Psoas muscle (tissue), 8 donors: ENCODE data around the gene USP46. TPM values are rescaled to one million over a fixed set of nuclear protein-coding genes. Genes with fewer than 3 reads are reported as not detected.

Experiments
- ATAC-seq, 4 donors: fragments of 200-7000 bp; cut with Tn5 transposase; one replicate each; pipeline ENCODE4 v1.9.1; 2020; ENCODE audit warnings: moderate library complexity in 3 of 4, mild to moderate bottlenecking in 2 of 4
- DNase-seq, 2 donors: peaks; one replicate each; pipeline ENCODE4 v3.0.0-alpha.2; 2020
- H3K27ac ChIP-seq: fragments of 200-600 bp; one replicate; pipeline ENCODE4 v1.8.0; 2022
- H3K27me3 ChIP-seq, 3 donors: fragments of 200-600 bp in 1 of 3; one replicate each; pipeline versions ENCODE4 v1.6.1 to v1.8.0; 2013 to 2022; ENCODE audit warnings: low read length in 2 of 3, mild to moderate bottlenecking in 2 of 3, moderate library complexity in 1 of 3; ENCODE audit not compliant: insufficient read depth in 3 of 3
- H3K36me3 ChIP-seq, 2 donors: fragments of 200-600 bp in 1 of 2; one replicate each; pipeline versions ENCODE4 v1.6.1 to v1.8.0; 2013 to 2022; ENCODE audit warnings: low read depth in 1 of 2, mild to moderate bottlenecking in 1 of 2, moderate library complexity in 1 of 2; ENCODE audit not compliant: insufficient read depth in 1 of 2
- H3K4me1 ChIP-seq: fragments of 200-600 bp; one replicate; pipeline ENCODE4 v1.8.0; 2022
- H3K4me3 ChIP-seq: fragments of 200-600 bp; one replicate; pipeline ENCODE4 v1.8.0; 2022; ENCODE audit warnings: mild to moderate bottlenecking
- H3K9me3 ChIP-seq: fragments of 200-600 bp; one replicate; pipeline ENCODE4 v1.8.0; 2022
- CTCF ChIP-seq: fragments of 200-600 bp; IDR thresholded peaks from one replicate; pipeline ENCODE4 v1.8.0; 2022; ENCODE audit warnings: antibody characterized with exemption
- WGBS, 3 donors: extraction: QIAGEN DNeasy Blood & Tissue Kit; methylation state at CpG; one replicate each; pipeline versions ENCODE4 v1.1.6 to v1.1.7; 2013; 5-methylcytosine and 5-hydroxymethylcytosine counted together
- intact Hi-C, 2 donors: fragments of 100-400 bp; cut with DNase I; formaldehyde crosslinking; loops; one replicate each; pipeline versions ENCODE4 v1.11.0 to v1.14.2; 2022
- polyA plus RNA-seq, 3 donors: library from polyadenylated mRNA; stranded (reverse); fragments of 200-250 nt; gene quantifications; one replicate each; pipeline ENCODE4 v1.2.3, GENCODE V29; 2013
- total RNA-seq, 4 donors: library from RNA; stranded (reverse); fragmentation: NEBNext Ultra II Directional in 2 of 4; extraction: Animal tissue kit (Norgen Biotek cat#: 25700) in 2 of 4; gene quantifications; one replicate each; pipeline versions ENCODE4 v1.2.1 to v1.2.4, GENCODE V29; 2021 to 2023
- donor health status: healthy with polysubstance abuse.
- donor health status: DM: no; HTN: no; CAD: no; lungs with moderate emphysema.
- donor health status: Bipolar disorder and iron deficiency.
- donor health status: healthy.
- donor health status: DM: yes; HTN: yes; CAD: no.
- donor health status: DM: no; HTN: no; CAD: no.
- donor health status: DM: no; HTN: no; CAD: no.
- donor health status: DM: yes; HTN: yes; CAD: no.

The USP46 gene
- total and polyA plus RNA-seq, 7 donors: 3.0 to 28.2 (median 13.0) TPM

GRCh38 chr4:52635560-52635959, 23.5 kb downstream of the USP46 start:
- H3K36me3 ChIP-seq: no peaks in the 10 kb centered on the region
- DNase-seq: no peak
- WGBS, 3 donors: 85 to 100% (median 97%) methylated on average over 1 of the region's 1 CpG
- intact Hi-C loops: no loop called here
- no peak for TF ChIP-seq CTCF
- no peak overlapping the region for H3K4me3 ChIP-seq
- no peak overlapping the region for H3K27ac ChIP-seq
- ATAC-seq: no peak
- no peaks in the 10 kb centered on the region for H3K27me3 ChIP-seq
- no peaks in the 10 kb centered on the region for H3K9me3 ChIP-seq
- H3K4me1 ChIP-seq: peaks cover 5% of the 10 kb centered on the region

GRCh38 chr4:52635130-52635529, 24.0 kb downstream of the USP46 start:
- no peak for ATAC-seq
- intact Hi-C loops: no loop called here
- DNase-seq: no peak
- Histone ChIP-seq H3K4me3 (no peak overlapping the region), H3K27ac (no peak overlapping the region), H3K9me3 (no peaks in the 10 kb centered on the region), H3K36me3 (no peaks in the 10 kb centered on the region), H3K4me1 (peaks cover under 1% of the 10 kb centered on the region), H3K27me3 (no peaks in the 10 kb centered on the region)
- TF ChIP-seq CTCF: no peak
- WGBS, 3 donors: 87 to 92% (median 90%) methylated on average over 4 of the region's 4 CpGs

GRCh38 chr4:52633846-52634245, 25.3 kb downstream of the USP46 start:
- WGBS, 3 donors: 91 to 97% (median 92%) methylated on average over 6 of the region's 6 CpGs
- H3K4me1 ChIP-seq: peaks cover 11% of the 10 kb centered on the region
- no peak for TF ChIP-seq CTCF
- H3K36me3 ChIP-seq: no peaks in the 10 kb centered on the region
- DNase-seq: no peak
- no peak overlapping the region for H3K4me3 ChIP-seq
- no peak for ATAC-seq
- intact Hi-C loops: no loop called here
- H3K27me3 ChIP-seq: no peaks in the 10 kb centered on the region
- no peaks in the 10 kb centered on the region for H3K9me3 ChIP-seq
- H3K27ac ChIP-seq: no peak overlapping the region

GRCh38 chr4:52628974-52629373, 30.1 kb downstream of the USP46 start:
- ATAC-seq (peak; percentile 65 to 97 (median 80)), DNase-seq (no peak)
- intact Hi-C loops: no loop called here
- Histone ChIP-seq H3K36me3 (peaks cover 0 to 21% of the 10 kb centered on the region in 2 donors), H3K27ac (peak overlapping the region; percentile 66), H3K4me1 (peaks cover 21% of the 10 kb centered on the region), H3K27me3 (no peaks in the 10 kb centered on the region), H3K4me3 (no peak overlapping the region), H3K9me3 (no peaks in the 10 kb centered on the region)
- WGBS, 3 donors: 14 to 39% (median 25%) methylated on average over 2 of the region's 2 CpGs
- no peak for TF ChIP-seq CTCF

- WGBS, 3 donors: 25 to 64% (median 41%) methylated on average over 4 of the region's 4 CpGs
- H3K4me3 ChIP-seq: no peak overlapping the region
- H3K4me1 ChIP-seq: peaks cover 21% of the 10 kb centered on the region
- no peaks in the 10 kb centered on the region for H3K9me3 ChIP-seq
- peaks cover 0 to 21% of the 10 kb centered on the region in 2 donors for H3K36me3 ChIP-seq
- intact Hi-C loops: no loop called here
- DNase-seq (no peak), ATAC-seq (peak; percentile 46 to 59 (median 54))
- peak overlapping the region; percentile 66 for H3K27ac ChIP-seq
- no peaks in the 10 kb centered on the region for H3K27me3 ChIP-seq
- no peak for TF ChIP-seq CTCF
Measured at GRCh38 chr4:52628543-52628942, 30.6 kb downstream of the USP46 start.
